Karpas-422 (cell line): ENCODE data around the gene CDC34. TPM values are rescaled to one million over a fixed set of nuclear protein-coding genes. Genes with fewer than 3 reads are reported as not detected.
A peak's percentile ranks its signal among the peaks of the same experiment; 100 is the strongest.

Experiments used
- DNase-seq: peaks from one replicate; pipeline ENCODE4 v3.0.0-alpha.2; 2015
- H2AFZ ChIP-seq: fragments of 200-600 bp; sonication (generic); 2 replicates; pipeline ENCODE4 v1.6.1; 2014; ENCODE audit warnings: antibody characterized with exemption, low read length, mixed read lengths
- H3K27ac ChIP-seq: fragments of 200-600 bp; sonication (generic); 2 replicates; pipeline ENCODE4 v1.5.1; 2014; ENCODE audit warnings: mild to moderate bottlenecking, low read length, moderate library complexity
- H3K27me3 ChIP-seq: fragments of 200-600 bp; sonication (generic); 2 replicates; pipeline ENCODE4 v1.6.1; 2014; ENCODE audit warnings: low read length, mixed read lengths
- H3K36me3 ChIP-seq: fragments of 200-600 bp; sonication (generic); 2 replicates; pipeline ENCODE4 v1.6.1; 2014; ENCODE audit warnings: low read length, mixed read lengths; ENCODE audit not compliant: insufficient read depth
- H3K4me1 ChIP-seq: fragments of 200-600 bp; sonication (generic); 2 replicates; pipeline ENCODE4 v1.6.1; 2014; ENCODE audit warnings: mild to moderate bottlenecking, low read length, mixed read lengths
- H3K4me2 ChIP-seq: fragments of 200-600 bp; sonication (generic); 2 replicates; pipeline ENCODE4 v1.6.1; 2014; ENCODE audit warnings: low read length, low read depth, mild to moderate bottlenecking; ENCODE audit not compliant: poor library complexity, severe bottlenecking
- H3K4me3 ChIP-seq: fragments of 200-600 bp; sonication (generic); 2 replicates; pipeline ENCODE4 v1.5.1; 2014; ENCODE audit warnings: mild to moderate bottlenecking, antibody characterized with exemption, low read length, mixed read lengths
- H3K79me2 ChIP-seq: fragments of 200-600 bp; sonication (generic); 2 replicates; pipeline ENCODE4 v1.6.1; 2014; ENCODE audit warnings: mild to moderate bottlenecking, low read length, mixed read lengths
- H3K9ac ChIP-seq: fragments of 200-600 bp; sonication (generic); 2 replicates; pipeline ENCODE4 v1.6.0; 2014; ENCODE audit warnings: low read length
- H3K9me2 ChIP-seq: fragments of 200-600 bp; sonication (generic), shearing (Covaris generic); replicated peaks from 2 replicates; pipeline ENCODE4 v1.6.0; 2014; ENCODE audit warnings: mild to moderate bottlenecking, low read length, moderate library complexity; ENCODE audit not compliant: insufficient read depth
- H3K9me3 ChIP-seq: fragments of 300-700, 200-600 bp; sonication (generic); 2 replicates; pipeline ENCODE4 v1.6.1; 2014; ENCODE audit warnings: low read length, mixed read lengths
- H4K20me1 ChIP-seq: fragments of 200-600 bp; sonication (generic); 2 replicates; pipeline ENCODE4 v1.6.1; 2014; ENCODE audit warnings: mild to moderate bottlenecking, antibody characterized with exemption, low read length, low read depth; ENCODE audit not compliant: insufficient read depth
- total RNA-seq: library from RNA; depleted of rRNA; stranded (reverse); fragments of >200 nt; shearing (Covaris generic); gene quantifications from 2 replicates; pipeline ENCODE4 v1.2.3, GENCODE V29; 2014; ENCODE audit warnings: low replicate concordance

CDC34 gene
- total RNA-seq, 1 experiment from 2014 or later, result 25.7 TPM

GRCh38 chr19:488505-489417 lies 42.8 kb upstream of the CDC34 start:
- Histone ChIP-seq H3K9me2 (no peaks in the 10 kb centered on the region), H3K4me2 (peak overlapping the region; percentile 85), H3K27me3 (no peaks in the 10 kb centered on the region), H4K20me1 (no peaks in the 10 kb centered on the region), H3K9me3 (peaks cover 4% of the 10 kb centered on the region), H3K36me3 (no peaks in the 10 kb centered on the region), H3K4me3 (peak overlapping the region; percentile 86), H3K9ac (peak overlapping the region; percentile 97), H3K79me2 (no peaks in the 10 kb centered on the region), H2AFZ (peak overlapping the region; percentile 8; the same call in 1 of the 2 replicates), H3K27ac (peak overlapping the region; percentile 62), H3K4me1 (peaks cover 10% of the 10 kb centered on the region)
- DNase-seq, result peak; percentile 97

GRCh38 chr19:489418-490196 lies 42.0 kb upstream of the CDC34 start:
- H3K4me2 ChIP-seq, result peak overlapping the region; percentile 85
- peak overlapping the region; percentile 70 for H3K9ac ChIP-seq
- no peak overlapping the region for H3K27ac ChIP-seq
- H3K4me1 ChIP-seq, result peaks cover 10% of the 10 kb centered on the region
- H3K4me3 ChIP-seq, result peak overlapping the region; percentile 86
- no peaks in the 10 kb centered on the region for H3K27me3 ChIP-seq
- no peaks in the 10 kb centered on the region for H3K36me3 ChIP-seq
- no peaks in the 10 kb centered on the region for H3K9me2 ChIP-seq
- H4K20me1 ChIP-seq, result no peaks in the 10 kb centered on the region
- H2AFZ ChIP-seq, result 0 out of 2 replicates have a peak overlapping the region, but pooled peaks have one; percentile 8
- peaks cover 4% of the 10 kb centered on the region for H3K9me3 ChIP-seq
- DNase-seq, result no peak
- H3K79me2 ChIP-seq, result no peaks in the 10 kb centered on the region

DNA sequence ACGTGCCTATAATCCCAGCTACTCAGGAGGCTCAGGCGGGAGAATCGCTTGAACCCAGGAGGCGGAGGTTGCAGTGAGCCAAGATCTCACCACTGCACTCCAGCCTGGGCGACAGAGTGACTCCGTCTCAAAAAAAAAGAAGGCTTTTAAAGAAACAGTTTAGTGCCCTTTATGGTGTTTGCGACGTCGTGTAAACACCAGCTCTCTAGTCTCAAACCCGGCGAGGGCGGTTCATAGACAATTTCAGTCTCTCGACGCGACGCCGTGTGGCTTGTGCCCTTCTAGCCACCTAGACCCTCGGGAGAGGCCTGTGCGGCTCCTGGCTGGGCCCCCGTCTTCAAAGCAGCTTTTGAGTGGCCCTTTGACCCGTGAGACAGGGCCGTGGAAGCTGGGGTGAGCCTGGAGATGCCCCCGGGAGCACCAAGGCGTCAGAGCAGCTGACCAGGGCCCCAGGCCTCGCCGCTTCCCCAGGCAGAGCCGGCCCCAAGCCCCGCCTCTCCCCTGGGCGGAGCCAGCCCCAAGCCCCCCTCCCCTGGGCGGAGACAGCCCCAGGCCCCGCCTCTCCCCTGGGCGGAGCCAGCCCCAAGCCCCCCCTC lies 40.3 kb upstream of the CDC34 start:
- H3K36me3 ChIP-seq, result no peaks in the 10 kb centered on the region
- H4K20me1 ChIP-seq, result no peaks in the 10 kb centered on the region
- H3K9ac ChIP-seq, result no peak overlapping the region
- H3K9me3 ChIP-seq, result peaks cover 4% of the 10 kb centered on the region
- H3K79me2 ChIP-seq, result no peaks in the 10 kb centered on the region
- peaks cover 10% of the 10 kb centered on the region for H3K4me1 ChIP-seq
- no peak overlapping the region for H2AFZ ChIP-seq
- H3K4me2 ChIP-seq, result no peak overlapping the region
- H3K27ac ChIP-seq, result no peak overlapping the region
- no peaks in the 10 kb centered on the region for H3K27me3 ChIP-seq
- H3K9me2 ChIP-seq, result no peaks in the 10 kb centered on the region
- no peak for DNase-seq
- H3K4me3 ChIP-seq, result no peak overlapping the region

DNA sequence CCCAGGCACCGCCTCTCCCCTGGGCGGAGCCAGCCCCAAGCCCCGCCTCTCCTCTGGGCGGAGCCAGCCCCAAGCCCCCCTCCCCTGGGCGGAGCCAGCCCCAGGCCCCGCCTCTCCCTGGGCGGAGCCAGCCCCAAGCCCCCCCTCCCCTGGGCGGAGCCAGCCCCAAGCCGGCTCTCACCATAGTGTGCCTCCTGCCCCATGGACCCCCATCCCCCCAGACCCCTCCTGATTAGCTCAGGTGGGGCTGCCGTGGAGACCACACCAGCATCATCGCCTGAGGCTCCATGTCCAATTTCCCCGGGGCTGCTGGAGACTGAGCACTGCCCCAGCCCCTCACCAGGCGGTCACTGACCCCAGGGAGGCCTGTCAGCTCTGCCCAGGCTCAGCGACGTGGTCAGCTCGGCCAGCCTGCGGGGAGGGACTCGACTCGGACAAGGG lies 39.4 kb upstream of the CDC34 start:
- no peaks in the 10 kb centered on the region for H3K9me2 ChIP-seq
- H4K20me1 ChIP-seq, result no peaks in the 10 kb centered on the region
- H3K36me3 ChIP-seq, result no peaks in the 10 kb centered on the region
- H2AFZ ChIP-seq, result no peak overlapping the region
- H3K27me3 ChIP-seq, result no peaks in the 10 kb centered on the region
- H3K79me2 ChIP-seq, result no peaks in the 10 kb centered on the region
- peaks cover 4% of the 10 kb centered on the region for H3K9me3 ChIP-seq
- no peak for DNase-seq
- H3K9ac ChIP-seq, result no peak overlapping the region
- H3K4me3 ChIP-seq, result no peak overlapping the region
- H3K4me2 ChIP-seq, result no peak overlapping the region
- H3K4me1 ChIP-seq, result peaks cover 10% of the 10 kb centered on the region
- no peak overlapping the region for H3K27ac ChIP-seq

DNA sequence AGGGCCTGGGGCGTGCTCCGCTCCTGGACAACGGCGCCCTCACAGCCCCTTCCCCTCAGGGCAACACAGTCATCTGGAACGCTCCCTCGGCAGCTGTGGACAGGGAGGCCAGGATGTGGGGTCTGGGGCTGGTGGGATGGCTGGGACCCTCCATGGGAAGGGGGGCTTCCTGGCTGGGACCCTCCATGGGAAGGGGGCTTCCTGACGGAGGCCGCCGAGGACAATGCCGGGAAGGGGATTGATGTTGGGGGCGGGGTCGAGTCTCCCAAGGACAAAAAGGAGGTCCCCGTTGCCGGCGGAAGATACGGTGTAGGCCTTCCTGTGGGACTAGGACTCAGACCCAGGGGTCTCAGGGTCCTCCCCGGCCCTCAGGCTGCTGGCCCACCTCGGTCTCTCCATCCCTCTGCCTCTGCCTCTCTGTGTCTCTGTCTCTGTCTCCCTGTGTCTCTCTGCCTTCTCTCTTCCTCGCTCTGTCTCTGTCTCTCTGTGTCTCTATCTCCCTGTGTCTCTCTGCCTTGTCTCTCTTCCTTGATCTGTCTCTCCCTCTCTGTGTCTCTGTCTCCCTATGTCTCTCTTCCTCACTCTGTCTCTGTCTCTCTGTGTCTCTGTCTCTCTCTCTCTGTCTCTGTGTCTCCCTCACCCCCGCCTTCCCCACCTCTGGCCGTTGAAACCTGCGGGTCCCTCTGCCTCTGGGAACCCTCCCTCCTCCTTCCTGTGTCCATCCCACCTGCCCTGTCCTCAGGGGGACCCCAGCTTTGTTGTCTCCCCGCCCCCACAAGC lies 38.0 kb upstream of the CDC34 start:
- Histone ChIP-seq H3K4me3 (no peak overlapping the region), H3K79me2 (no peaks in the 10 kb centered on the region), H4K20me1 (no peaks in the 10 kb centered on the region), H3K4me1 (peaks cover 10% of the 10 kb centered on the region), H3K4me2 (no peak overlapping the region), H3K27ac (no peak overlapping the region), H2AFZ (no peak overlapping the region), H3K36me3 (no peaks in the 10 kb centered on the region), H3K9me2 (no peaks in the 10 kb centered on the region), H3K9me3 (peaks cover 4% of the 10 kb centered on the region), H3K27me3 (no peaks in the 10 kb centered on the region), H3K9ac (no peak overlapping the region)
- DNase-seq, result no peak

GRCh38 chr19:494171-495080 lies 37.1 kb upstream of the CDC34 start:
- no peak overlapping the region for H3K4me3 ChIP-seq
- no peak overlapping the region for H3K27ac ChIP-seq
- no peak overlapping the region for H2AFZ ChIP-seq
- peaks cover 4% of the 10 kb centered on the region for H3K9me3 ChIP-seq
- H3K9me2 ChIP-seq, result no peaks in the 10 kb centered on the region
- no peak for DNase-seq
- H3K79me2 ChIP-seq, result no peaks in the 10 kb centered on the region
- H3K4me1 ChIP-seq, result peaks cover 7% of the 10 kb centered on the region
- no peak overlapping the region for H3K4me2 ChIP-seq
- H3K9ac ChIP-seq, result no peak overlapping the region
- no peaks in the 10 kb centered on the region for H3K36me3 ChIP-seq
- no peaks in the 10 kb centered on the region for H3K27me3 ChIP-seq
- no peaks in the 10 kb centered on the region for H4K20me1 ChIP-seq

DNA sequence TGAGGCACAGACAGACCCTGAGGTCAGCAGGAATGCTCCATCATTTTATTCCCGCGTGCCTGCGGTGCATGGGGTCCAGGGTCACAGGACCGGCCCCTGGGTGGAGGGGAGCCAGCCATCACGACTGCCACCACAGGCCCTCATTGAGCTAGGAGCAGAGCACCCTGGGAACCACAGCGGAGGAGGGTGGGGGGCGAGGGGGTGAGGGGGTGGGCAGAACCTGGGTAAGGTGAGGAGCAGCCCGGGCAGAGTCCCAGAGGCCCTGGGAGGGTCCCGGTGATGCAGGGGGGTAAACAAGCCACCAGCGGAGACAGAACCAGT lies 36.5 kb upstream of the CDC34 start:
- no peaks in the 10 kb centered on the region for H3K36me3 ChIP-seq
- H4K20me1 ChIP-seq, result no peaks in the 10 kb centered on the region
- no peaks in the 10 kb centered on the region for H3K9me2 ChIP-seq
- peaks cover 4% of the 10 kb centered on the region for H3K9me3 ChIP-seq
- H3K27ac ChIP-seq, result no peak overlapping the region
- no peak for DNase-seq
- no peaks in the 10 kb centered on the region for H3K79me2 ChIP-seq
- no peak overlapping the region for H3K9ac ChIP-seq
- H3K4me3 ChIP-seq, result no peak overlapping the region
- peaks cover 4% of the 10 kb centered on the region; the same call in 1 of the 2 replicates for H3K4me1 ChIP-seq
- no peak overlapping the region for H3K4me2 ChIP-seq
- H2AFZ ChIP-seq, result no peak overlapping the region
- H3K27me3 ChIP-seq, result no peaks in the 10 kb centered on the region
